ENCODE results near the gene SLC6A18. TPM values are rescaled to one million over a fixed set of nuclear protein-coding genes. Genes with fewer than 3 reads are reported as not detected.
"Not testable (repeated sequence)": the region's sequence is repeated elsewhere in the genome, so short reads cannot be mapped to it uniquely, and the experiment has no call there.

Gene SLC6A18
- total RNA-seq, 2 experiments from 2014 or later: not detected

GRCh38 chr5:1290956-1291355 lies 65.8 kb downstream of the SLC6A18 start:
- intact Hi-C loops (cut with DNase I, micrococcal nuclease); CTCF ChIA-PET; ATAC-seq: not testable (repeated sequence)

DNA sequence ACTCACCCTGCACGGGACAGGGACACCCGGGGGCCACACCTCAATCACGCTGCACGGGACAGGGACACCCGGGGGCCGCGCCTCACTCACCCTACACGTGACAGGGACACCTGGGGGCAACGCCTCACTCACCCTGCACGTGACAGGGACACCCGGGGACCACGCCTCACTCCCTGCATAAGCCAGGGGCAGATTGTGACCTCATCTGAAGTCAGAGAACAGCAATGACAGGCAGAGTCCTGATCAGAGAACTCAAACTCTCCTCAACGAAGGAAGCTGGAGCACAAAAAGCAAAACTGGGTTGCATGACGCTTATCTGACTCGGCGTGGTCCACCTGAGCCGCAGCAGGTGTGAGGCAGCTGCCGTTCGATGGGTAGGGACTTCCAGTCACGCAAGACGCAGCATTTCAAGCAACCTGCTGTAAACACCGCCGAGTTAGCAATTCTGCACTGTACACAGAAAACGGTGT lies 66.5 kb downstream of the SLC6A18 start:
- H3K4me3 Mint-ChIP-seq: no peak overlapping the region
- intact Hi-C loops (cut with DNase I, micrococcal nuclease): no loop called here
- H3K4me1 Mint-ChIP-seq: peaks cover 11% of the 10 kb centered on the region
- POLR2A ChIA-PET: no interaction called here
- no peak overlapping the region for H3K27ac Mint-ChIP-seq
- H3K27me3 Mint-ChIP-seq: no peaks in the 10 kb centered on the region
- no peaks in the 10 kb centered on the region for H3K9me3 Mint-ChIP-seq (ENCODE audit: low read depth)
- H3K36me3 Mint-ChIP-seq (ENCODE audit: low read depth): peaks cover 17% of the 10 kb centered on the region
- DNase-seq (no peak), ATAC-seq (no peak)
- CTCF ChIA-PET: no interaction called here

More at GRCh38 chr5:1290956-1291355, 65.8 kb downstream of the SLC6A18 start:
- Mint-ChIP-seq H3K36me3 (ENCODE audit: low read depth) (peaks cover 19% of the 10 kb centered on the region), H3K4me1 (peaks cover 11% of the 10 kb centered on the region)
- H3K27ac Mint-ChIP-seq; H3K4me3 Mint-ChIP-seq; POLR2A ChIA-PET; H3K27me3 Mint-ChIP-seq; H3K9me3 Mint-ChIP-seq (ENCODE audit: low read depth); DNase-seq: not testable (repeated sequence)

DNA sequence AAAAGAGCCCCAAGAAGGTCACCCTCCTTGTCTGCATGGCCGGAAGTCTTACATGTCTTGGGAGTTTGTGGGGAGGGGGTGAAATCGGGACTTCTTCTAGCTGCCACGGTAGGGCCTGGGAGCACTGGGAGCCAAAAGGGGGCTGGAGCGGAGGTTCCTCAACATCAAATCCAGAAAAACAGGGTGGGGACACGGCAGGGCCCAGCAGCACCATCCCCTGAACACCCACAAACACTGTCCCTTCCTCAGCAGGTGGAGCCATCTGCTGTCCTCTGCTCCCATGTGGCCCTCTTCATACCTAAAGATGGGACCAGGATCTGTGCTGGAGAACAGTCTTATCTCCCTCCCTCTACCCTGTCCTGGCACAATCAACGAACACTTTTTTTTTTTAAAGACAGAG lies 67.0 kb downstream of the SLC6A18 start:
- H3K27me3 Mint-ChIP-seq: no peaks in the 10 kb centered on the region
- ChIA-PET CTCF (no interaction called here), POLR2A (interaction anchor here (0.6 kb wide), 1 partner anchor 24 kb away, joined by 3 read pairs; no protein-coding TSS in a partner anchor)
- H3K9me3 Mint-ChIP-seq (ENCODE audit: low read depth): no peaks in the 10 kb centered on the region
- intact Hi-C loops (cut with DNase I, micrococcal nuclease): no loop called here
- peaks cover 15% of the 10 kb centered on the region for H3K36me3 Mint-ChIP-seq (ENCODE audit: low read depth)
- H3K27ac Mint-ChIP-seq: no peak overlapping the region
- H3K4me1 Mint-ChIP-seq: peaks cover 11% of the 10 kb centered on the region
- DNase-seq (no peak), ATAC-seq (no peak)
- no peak overlapping the region for H3K4me3 Mint-ChIP-seq

GRCh38 chr5:1292846-1293415 lies 67.8 kb downstream of the SLC6A18 start:
- DNase-seq: no peak
- no peak overlapping the region for H3K4me3 Mint-ChIP-seq
- no peak overlapping the region for H3K27ac Mint-ChIP-seq
- peaks cover 11% of the 10 kb centered on the region for H3K4me1 Mint-ChIP-seq
- no peaks in the 10 kb centered on the region for H3K27me3 Mint-ChIP-seq
- ATAC-seq: no peak
- H3K9me3 Mint-ChIP-seq (ENCODE audit: low read depth): no peaks in the 10 kb centered on the region
- intact Hi-C loops (cut with DNase I, micrococcal nuclease): no loop called here
- POLR2A ChIA-PET: no interaction called here
- CTCF ChIA-PET: interaction anchor here (0.6 kb wide), 1 partner anchor 196 kb away, joined by 3 read pairs; no protein-coding TSS in a partner anchor
- peaks cover 14% of the 10 kb centered on the region for H3K36me3 Mint-ChIP-seq (ENCODE audit: low read depth)

DNA sequence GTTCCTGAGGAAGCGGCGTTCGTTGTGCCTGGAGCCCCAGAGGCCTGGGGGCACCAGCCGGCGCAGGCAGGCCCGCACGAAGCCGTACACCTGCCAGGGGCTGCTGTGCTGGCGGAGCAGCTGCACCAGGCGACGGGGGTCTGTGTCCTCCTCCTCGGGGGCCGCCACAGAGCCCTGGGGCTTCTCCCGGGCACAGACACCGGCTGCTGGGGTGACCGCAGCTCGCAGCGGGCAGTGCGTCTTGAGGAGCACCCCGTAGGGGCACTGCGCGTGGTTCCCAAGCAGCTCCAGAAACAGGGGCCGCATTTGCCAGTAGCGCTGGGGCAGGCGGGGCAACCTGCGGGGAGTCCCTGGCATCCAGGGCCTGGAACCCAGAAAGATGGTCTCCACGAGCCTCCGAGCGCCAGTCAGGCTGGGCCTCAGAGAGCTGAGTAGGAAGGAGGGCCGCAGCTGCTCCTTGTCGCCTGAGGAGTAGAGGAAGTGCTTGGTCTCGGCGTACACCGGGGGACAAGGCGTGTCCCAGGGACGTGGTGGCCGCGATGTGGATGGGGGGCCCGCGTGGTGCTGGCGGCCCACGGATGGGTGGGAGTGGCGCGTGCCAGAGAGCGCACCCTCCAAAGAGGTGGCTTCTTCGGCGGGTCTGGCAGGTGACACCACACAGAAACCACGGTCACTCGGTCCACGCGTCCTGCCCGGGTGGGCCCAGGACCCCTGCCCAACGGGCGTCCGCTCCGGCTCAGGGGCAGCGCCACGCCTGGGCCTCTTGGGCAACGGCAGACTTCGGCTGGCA lies 68.4 kb downstream of the SLC6A18 start:
- Mint-ChIP-seq H3K36me3 (ENCODE audit: low read depth) (peaks cover 7% of the 10 kb centered on the region), H3K4me1 (peaks cover 11% of the 10 kb centered on the region), H3K4me3 (peak overlapping the region; percentile 43), H3K27me3 (no peaks in the 10 kb centered on the region), H3K9me3 (ENCODE audit: low read depth) (no peaks in the 10 kb centered on the region), H3K27ac (no peak overlapping the region)
- intact Hi-C loops (cut with DNase I, micrococcal nuclease): loop anchor here in 1 of 2 experiments (1.0 to 2.0 kb wide), 2 partner anchors 23 to 93 kb away; no protein-coding TSS in a partner anchor
- no peak for DNase-seq
- CTCF ChIA-PET: interaction anchor here (0.6 to 1.4 kb wide), 3 partner anchors 22 to 633 kb away, joined by 3 read pairs; no protein-coding TSS in a partner anchor
- POLR2A ChIA-PET: no interaction called here
- no peak for ATAC-seq

DNA sequence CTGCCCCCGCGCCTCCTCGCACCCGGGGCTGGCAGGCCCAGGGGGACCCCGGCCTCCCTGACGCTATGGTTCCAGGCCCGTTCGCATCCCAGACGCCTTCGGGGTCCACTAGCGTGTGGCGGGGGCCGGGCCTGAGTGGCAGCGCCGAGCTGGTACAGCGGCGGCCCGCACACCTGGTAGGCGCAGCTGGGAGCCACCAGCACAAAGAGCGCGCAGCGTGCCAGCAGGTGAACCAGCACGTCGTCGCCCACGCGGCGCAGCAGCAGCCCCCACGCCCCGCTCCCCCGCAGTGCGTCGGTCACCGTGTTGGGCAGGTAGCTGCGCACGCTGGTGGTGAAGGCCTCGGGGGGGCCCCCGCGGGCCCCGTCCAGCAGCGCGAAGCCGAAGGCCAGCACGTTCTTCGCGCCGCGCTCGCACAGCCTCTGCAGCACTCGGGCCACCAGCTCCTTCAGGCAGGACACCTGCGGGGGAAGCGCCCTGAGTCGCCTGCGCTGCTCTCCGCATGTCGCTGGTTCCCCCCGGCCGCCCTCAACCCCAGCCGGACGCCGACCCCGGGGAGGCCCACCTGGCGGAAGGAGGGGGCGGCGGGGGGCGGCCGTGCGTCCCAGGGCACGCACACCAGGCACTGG lies 69.1 kb downstream of the SLC6A18 start:
- no peaks in the 10 kb centered on the region for H3K27me3 Mint-ChIP-seq
- ATAC-seq (peak; percentile 21), DNase-seq (peak; percentile 45)
- peaks cover 11% of the 10 kb centered on the region for H3K4me1 Mint-ChIP-seq
- POLR2A ChIA-PET: no interaction called here
- intact Hi-C loops (cut with DNase I, micrococcal nuclease): loop anchor here in 1 of 2 experiments (1.0 to 2.0 kb wide), 2 partner anchors 22 to 92 kb away; no protein-coding TSS in a partner anchor
- CTCF ChIA-PET: interaction anchor here (0.6 to 1.4 kb wide), 3 partner anchors 21 to 632 kb away, joined by 3 read pairs; no protein-coding TSS in a partner anchor
- no peak overlapping the region for H3K27ac Mint-ChIP-seq
- H3K9me3 Mint-ChIP-seq (ENCODE audit: low read depth): no peaks in the 10 kb centered on the region
- peaks cover 6% of the 10 kb centered on the region for H3K36me3 Mint-ChIP-seq (ENCODE audit: low read depth)
- H3K4me3 Mint-ChIP-seq: peak overlapping the region; percentile 48

- H3K27ac Mint-ChIP-seq: no peak within 1 kb of the TSS
- intact Hi-C loops (cut with DNase I, micrococcal nuclease): loop anchor here in 1 of 2 experiments (1.0 to 5.0 kb wide), 4 partner anchors 21 to 227 kb away; partner anchors contain the start of genes CLPTM1L and LPCAT1
- ChIA-PET CTCF (interaction anchor here (0.6 to 1.4 kb wide), 3 partner anchors 21 to 143 kb away, joined by 3 read pairs; no protein-coding TSS in a partner anchor), POLR2A (no interaction called here)
- peak; percentile 90 for DNase-seq
- no peaks in the 10 kb centered on the region for H3K27me3 Mint-ChIP-seq
- no peaks in the 10 kb centered on the region for H3K9me3 Mint-ChIP-seq (ENCODE audit: low read depth)
- ATAC-seq: peak; percentile 88
- H3K4me1 Mint-ChIP-seq: peaks cover 11% of the 10 kb centered on the region
- H3K36me3 Mint-ChIP-seq (ENCODE audit: low read depth): peaks cover 6% of the 10 kb centered on the region
- H3K4me3 Mint-ChIP-seq: peak within 1 kb of the TSS; percentile 55
These were observed 69.9 kb downstream of the SLC6A18 start, which contains the start of gene TERT for GRCh38 chr5:1294835-1295649. Gene TERT (minus strand): TSS chr5:1295068. CDS start chr5:1294989, 79 bp downstream.

DNA sequence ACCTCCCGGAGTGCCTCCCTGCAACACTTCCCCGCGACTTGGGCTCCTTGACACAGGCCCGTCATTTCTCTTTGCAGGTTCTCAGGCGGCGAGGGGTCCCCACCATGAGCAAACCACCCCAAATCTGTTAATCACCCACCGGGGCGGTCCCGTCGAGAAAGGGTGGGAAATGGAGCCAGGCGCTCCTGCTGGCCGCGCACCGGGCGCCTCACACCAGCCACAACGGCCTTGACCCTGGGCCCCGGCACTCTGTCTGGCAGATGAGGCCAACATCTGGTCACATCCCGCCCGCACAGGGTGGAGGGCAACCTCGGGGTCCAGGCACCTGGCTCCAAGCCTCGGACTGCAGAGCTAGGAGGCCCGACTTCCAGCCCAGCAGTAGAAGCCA lies 70.5 kb downstream of the SLC6A18 start:
- no peaks in the 10 kb centered on the region for H3K9me3 Mint-ChIP-seq (ENCODE audit: low read depth)
- DNase-seq: no peak
- ChIA-PET CTCF (interaction anchor here (0.6 to 1.7 kb wide), 3 partner anchors 48 to 823 kb away, joined by 3 to 4 read pairs (median 4); no protein-coding TSS in a partner anchor), POLR2A (no interaction called here)
- H3K4me3 Mint-ChIP-seq: peak overlapping the region; percentile 55
- intact Hi-C loops (cut with DNase I, micrococcal nuclease): loop anchor here in 1 of 2 experiments (1.0 to 5.0 kb wide), 3 partner anchors 50 to 227 kb away; partner anchors contain the start of genes CLPTM1L and LPCAT1
- H3K36me3 Mint-ChIP-seq (ENCODE audit: low read depth): peaks cover 6% of the 10 kb centered on the region
- H3K27ac Mint-ChIP-seq: no peak overlapping the region
- ATAC-seq: no peak
- H3K27me3 Mint-ChIP-seq: no peaks in the 10 kb centered on the region
- H3K4me1 Mint-ChIP-seq: peaks cover 11% of the 10 kb centered on the region
